NCI-H2029 (cell line): ENCODE results near the gene SOAT2.

ENCODE experiments used
- DNase-seq: peaks from one replicate; lab custom pipeline; 2025; lab: John Stamatoyannopoulos, UW

The SOAT2 gene, protein sequence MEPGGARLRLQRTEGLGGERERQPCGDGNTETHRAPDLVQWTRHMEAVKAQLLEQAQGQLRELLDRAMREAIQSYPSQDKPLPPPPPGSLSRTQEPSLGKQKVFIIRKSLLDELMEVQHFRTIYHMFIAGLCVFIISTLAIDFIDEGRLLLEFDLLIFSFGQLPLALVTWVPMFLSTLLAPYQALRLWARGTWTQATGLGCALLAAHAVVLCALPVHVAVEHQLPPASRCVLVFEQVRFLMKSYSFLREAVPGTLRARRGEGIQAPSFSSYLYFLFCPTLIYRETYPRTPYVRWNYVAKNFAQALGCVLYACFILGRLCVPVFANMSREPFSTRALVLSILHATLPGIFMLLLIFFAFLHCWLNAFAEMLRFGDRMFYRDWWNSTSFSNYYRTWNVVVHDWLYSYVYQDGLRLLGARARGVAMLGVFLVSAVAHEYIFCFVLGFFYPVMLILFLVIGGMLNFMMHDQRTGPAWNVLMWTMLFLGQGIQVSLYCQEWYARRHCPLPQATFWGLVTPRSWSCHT

DNA sequence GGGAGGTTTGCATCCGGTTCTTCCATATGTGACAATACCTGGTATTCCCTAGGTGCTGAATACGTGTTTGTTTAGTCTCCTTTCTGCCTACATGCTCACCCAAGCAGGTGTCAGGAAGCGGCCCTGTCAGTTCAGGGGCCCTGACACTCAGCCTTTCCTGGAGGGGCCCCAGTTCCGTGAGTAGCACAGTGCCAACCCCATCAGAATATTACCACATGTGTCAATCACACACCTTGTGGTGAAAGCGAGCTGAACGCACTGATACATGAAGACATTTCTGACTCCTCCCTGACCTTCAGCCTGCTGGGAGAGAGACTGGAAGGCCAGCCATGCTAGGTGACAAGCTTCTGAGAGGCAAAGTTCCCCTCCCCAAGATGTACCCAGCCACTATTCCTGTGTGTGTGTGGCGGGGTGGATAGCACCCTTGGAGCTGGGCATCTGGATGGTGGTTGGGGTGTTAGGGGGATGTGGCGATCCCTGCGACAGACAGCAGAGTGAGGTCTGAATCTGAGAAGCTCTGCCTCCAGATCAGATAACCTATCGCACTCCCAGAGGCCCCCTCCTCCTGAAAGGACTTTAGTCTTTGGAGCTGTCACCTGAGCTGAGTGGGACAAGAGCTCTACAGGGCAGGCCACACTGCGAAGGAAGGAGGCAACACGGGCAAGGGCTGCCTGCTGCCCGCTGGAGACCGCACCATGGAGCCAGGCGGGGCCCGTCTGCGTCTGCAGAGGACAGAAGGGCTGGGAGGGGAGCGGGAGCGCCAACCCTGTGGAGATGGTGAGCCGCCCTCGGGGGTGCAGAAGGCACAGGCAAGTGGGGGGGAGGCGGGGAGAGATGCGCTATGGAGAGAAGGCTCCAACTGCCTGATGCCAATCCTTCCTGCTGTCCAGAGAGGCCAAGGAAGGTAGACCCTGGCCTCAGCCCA, at the start of gene SOAT2:
Gene SOAT2 (plus strand): TSS at position 604 of the 925 bp plus-strand sequence. CDS start 92 bp downstream, at position 696.
- no peak for DNase-seq

DNA sequence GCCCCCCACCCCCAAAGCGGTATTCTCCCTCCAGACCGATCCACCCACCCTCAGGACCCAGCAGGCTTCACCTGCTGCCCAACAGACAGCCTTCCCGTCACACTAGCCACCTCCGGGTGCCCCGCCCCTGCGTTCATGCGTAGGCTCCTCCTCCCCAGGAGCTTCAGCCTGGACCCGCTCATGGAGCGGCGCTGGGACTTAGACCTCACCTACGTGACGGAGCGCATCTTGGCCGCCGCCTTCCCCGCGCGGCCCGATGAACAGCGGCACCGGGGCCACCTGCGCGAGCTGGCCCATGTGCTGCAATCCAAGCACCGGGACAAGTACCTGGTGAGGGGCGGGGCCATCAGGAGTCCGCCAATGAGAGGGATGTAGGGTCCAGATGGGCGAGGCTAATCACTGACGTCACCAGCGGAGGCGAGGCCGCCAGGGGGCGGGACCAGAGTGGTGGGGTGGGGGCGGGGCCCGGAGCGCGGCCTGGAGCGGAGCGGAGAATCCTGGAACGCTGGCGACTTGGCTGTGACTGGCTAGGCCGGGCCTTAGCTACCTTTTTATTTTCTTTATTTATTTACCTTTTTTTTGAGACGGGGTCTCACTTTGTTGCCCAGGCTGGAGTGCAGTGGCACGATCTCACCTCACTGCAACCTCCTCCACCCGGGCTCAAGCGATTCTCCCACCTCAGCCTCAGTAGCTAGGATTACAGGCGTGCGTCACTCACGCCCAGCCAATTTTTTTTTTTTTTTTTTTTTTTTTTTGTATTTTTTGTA, 49.0 kb upstream of the SOAT2 start:
- peak; percentile 97 for DNase-seq

GRCh38 chr12:53055471-53056266, 47.6 kb upstream of the SOAT2 start:
- DNase-seq, result no peak

GRCh38 chr12:53056296-53056695, 47.0 kb upstream of the SOAT2 start:
- no peak for DNase-seq

DNA sequence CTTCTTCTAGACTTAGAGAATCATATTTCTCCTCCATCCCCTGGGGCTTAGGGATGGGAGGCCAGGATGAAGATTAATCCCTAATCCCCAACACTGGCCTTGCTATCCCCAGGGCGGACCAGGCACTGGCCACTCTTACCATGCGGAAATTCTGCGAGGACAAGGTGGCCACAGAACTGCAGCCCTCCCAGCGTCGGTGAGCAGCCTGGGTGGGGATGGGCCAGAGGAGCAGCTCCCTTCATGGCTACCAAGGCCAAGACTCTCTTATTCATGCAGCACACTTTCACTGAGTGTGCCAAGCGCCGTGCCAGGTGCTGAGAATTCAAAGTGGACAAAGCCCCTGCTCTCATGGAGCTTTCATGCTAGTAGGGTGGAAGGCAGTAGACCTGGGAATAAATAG, 46.4 kb upstream of the SOAT2 start:
- DNase-seq, result no peak

DNA sequence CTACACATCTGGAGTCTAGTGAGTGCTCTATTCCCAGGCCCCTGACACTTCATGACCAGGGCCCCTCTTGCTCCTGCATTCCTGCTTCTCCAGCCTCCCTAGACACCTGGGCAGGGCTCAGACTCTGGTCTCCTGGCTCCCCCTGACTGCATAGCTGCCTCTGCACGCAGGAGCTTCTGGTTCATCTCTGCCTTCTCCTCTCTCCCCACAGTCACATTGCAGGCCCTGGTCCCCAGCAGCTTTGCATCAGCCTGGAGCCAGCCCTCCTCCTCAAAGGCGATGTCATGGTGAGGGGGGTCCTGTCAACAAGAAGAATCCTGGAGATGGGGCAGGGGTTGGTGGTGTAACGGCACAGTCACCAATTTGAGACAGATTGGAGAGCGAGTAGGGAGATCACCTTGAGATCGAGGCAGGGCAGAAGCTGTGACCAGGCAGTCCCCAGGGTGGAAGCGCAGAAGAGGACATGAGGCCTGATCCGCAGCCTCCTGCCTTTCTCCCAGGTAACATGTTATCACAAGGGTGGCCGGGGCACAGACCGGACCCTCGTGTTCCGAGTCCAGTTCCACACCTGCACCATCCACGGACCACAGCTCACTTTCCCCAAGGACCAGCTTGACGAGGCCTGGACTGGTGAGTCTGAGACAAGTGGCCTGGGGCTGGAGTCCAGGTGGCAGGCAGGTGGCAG, 45.3 kb upstream of the SOAT2 start:
- DNase-seq, result no peak

- DNase-seq, result no peak
Measured at GRCh38 chr12:53058674-53059433, 44.4 kb upstream of the SOAT2 start.

GRCh38 chr12:53059434-53060063, 43.7 kb upstream of the SOAT2 start:
- no peak for DNase-seq

DNA sequence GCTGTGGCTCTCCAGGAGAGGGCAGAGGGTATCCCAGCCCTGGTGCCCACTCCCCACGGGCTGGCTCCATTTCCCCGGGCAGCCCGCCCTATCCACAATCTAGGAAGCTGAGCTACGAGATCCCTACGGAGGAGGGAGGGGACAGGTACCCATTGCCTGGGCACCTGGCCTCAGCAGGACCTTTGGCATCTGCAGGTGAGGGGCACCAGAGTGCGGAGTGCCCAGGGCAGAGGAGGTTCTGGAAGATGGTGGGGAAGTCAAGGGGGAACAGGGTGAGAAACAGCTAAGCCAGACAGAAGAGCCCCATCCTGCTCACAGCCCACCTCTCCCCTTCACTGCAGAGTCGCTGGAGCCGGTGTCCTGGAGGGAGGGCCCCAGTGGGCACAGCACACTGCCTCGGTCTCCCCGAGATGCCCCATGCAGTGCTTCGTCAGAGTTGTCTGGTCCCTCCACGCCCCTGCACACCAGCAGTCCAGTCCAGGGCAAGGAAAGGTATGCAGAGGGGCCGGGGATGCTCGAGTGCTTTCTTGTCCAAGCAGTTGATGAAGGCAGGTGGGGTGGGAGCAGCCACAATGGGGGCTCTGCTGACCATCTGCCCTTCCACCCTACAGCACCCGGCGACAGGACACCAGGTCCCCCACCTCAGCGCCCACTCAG, 43.1 kb upstream of the SOAT2 start:
- DNase-seq, result no peak

- DNase-seq, result peak; percentile 87
Measured at GRCh38 chr12:53060721-53061276, 42.5 kb upstream of the SOAT2 start.

- peak; percentile 96 for DNase-seq
Measured at GRCh38 chr12:53061404-53062010, 41.8 kb upstream of the SOAT2 start.

DNA sequence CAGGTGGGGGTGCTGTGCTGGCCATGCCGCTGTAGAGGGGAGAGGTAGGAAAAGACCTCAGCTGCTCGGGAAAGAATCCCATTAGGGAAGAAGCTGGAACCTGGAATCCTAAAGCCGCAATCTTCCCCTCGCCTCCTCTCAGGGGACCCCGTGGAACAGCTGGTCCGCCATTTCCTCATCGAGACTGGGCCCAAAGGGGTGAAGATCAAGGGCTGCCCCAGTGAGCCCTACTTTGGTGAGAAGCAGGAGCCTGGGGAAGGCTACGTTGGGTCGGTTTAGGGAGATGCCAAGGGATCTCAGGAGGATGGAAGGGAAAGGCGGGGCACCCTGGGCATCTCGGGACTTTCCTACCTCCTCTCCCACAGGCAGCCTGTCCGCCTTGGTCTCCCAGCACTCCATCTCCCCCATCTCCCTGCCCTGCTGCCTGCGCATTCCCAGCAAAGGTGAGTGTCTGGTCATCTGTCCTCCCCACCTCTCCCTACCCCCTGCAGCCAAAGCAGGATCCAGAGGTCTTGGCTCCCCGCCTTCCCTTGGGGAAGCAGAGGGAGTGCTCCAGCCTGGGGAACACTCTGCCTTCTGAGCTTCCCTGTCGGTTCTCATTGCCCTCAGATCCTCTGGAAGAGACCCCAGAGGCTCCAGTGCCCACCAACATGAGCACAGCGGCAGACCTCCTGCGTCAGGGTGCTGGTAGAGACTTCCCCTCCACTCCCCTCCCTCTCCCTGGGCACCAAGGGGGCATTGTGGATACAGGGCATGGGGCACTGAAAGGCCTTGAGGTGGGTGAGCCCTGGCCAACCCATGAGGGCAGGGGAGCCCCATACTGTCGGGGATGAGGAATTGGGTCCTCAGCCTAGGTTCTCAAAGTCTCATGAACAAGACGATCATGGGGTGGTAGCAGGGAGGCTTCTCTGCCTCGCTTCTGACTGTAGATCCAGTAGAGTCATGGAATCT, 41.0 kb upstream of the SOAT2 start:
- DNase-seq, result no peak

DNA sequence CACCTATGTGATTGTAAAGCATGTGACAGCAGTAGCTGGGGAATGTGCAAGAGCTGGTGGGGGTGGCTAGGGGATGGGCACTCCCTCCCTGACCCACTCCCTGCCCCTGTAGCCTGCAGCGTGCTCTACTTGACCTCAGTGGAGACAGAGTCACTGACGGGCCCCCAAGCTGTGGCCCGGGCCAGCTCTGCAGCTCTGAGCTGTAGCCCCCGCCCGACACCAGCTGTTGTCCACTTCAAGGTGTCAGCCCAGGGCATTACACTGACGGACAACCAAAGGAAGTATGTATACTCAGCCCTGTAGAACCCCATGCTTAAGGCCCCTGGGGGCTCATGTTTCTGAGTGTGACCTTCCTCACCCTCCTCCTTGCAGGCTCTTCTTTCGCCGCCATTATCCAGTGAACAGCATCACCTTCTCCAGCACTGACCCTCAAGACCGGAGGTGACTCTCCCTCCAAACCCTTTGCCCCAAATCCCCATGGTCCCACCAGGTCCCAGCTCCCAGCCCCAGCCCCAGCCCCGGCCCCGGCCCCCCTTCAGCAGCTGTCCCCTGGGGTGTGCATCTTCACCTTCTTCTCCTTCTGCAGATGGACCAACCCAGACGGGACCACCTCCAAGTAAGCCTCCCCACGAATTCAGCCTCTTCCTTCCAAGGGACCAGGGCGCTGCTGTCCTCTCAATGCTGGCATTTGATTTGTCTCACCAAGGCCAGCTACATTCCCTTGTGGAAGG, 40.1 kb upstream of the SOAT2 start:
- no peak for DNase-seq

- DNase-seq, result no peak
Measured at GRCh38 chr12:53063708-53064612, 39.3 kb upstream of the SOAT2 start.
